ENCODE measurements around the gene STARD9. TPM values are rescaled to one million over a fixed set of nuclear protein-coding genes. Genes with fewer than 3 reads are reported as not detected.
A peak's percentile ranks its signal among the peaks of the same experiment; 100 is the strongest.

Gene STARD9
- total RNA-seq, 6 experiments from 2014 or later = 1.9 to 2.8 (median 2.3) TPM

DNA sequence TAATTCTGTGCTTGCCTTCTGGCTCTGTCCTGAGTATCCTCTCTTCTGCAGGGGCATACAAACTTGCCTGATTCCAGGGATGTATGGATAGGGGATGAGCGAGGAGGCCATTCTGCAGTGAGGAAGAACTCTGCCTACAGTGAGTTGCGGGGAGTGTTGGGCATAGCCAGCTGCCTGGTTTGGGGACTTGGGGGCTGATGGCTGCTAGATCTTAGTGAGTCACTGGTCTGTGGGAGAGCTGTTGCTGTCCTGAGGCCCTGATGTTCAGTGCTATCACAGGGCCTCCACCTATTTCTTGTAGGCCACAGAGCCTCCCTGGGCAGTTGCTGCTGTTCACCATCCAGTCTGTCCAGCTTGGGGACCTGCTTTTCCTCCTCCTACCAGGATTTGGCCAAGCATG lies 141.2 kb downstream of the STARD9 start:
- Mint-ChIP-seq H3K9me3 (no peaks in the 10 kb centered on the region), H3K27me3 (ENCODE audit: insufficient read depth) (peaks cover 4% of the 10 kb centered on the region; the same call in 1 of the 2 replicates), H3K4me1 (ENCODE audit: low read depth) (peaks cover 15% of the 10 kb centered on the region), H3K27ac (peak overlapping the region; percentile 44), H3K4me3 (no peak overlapping the region), H3K36me3 (ENCODE audit: low read depth) (0 out of 2 replicates have a peak, but pooled peaks cover 6% of the 10 kb centered on the region)
- no peak for DNase-seq
- TF ChIP-seq, protein P1, sequence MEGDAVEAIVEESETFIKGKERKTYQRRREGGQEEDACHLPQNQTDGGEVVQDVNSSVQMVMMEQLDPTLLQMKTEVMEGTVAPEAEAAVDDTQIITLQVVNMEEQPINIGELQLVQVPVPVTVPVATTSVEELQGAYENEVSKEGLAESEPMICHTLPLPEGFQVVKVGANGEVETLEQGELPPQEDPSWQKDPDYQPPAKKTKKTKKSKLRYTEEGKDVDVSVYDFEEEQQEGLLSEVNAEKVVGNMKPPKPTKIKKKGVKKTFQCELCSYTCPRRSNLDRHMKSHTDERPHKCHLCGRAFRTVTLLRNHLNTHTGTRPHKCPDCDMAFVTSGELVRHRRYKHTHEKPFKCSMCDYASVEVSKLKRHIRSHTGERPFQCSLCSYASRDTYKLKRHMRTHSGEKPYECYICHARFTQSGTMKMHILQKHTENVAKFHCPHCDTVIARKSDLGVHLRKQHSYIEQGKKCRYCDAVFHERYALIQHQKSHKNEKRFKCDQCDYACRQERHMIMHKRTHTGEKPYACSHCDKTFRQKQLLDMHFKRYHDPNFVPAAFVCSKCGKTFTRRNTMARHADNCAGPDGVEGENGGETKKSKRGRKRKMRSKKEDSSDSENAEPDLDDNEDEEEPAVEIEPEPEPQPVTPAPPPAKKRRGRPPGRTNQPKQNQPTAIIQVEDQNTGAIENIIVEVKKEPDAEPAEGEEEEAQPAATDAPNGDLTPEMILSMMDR (IDR thresholded peaks at IDR 0.05) = no peak

DNA sequence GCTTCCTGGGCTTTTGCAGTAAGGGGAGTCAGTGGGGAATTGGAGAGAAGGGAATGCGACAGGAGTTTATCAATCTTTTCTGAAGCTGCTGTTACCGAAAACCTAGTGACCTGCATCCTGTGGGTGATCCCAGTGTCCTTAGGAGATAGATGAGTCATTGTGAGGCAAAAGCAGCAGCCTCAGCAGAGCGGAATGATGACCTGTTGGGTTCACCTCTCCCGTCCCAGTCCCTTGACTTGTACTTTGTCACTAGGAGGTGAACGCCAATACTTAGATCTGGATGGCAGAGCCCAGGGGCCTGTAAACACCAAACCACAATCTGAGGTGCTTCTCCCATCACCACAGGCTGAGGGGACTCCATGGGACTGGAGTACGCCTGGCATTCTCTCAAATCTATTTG lies 143.6 kb downstream of the STARD9 start:
- H3K36me3 Mint-ChIP-seq (ENCODE audit: low read depth) = 0 out of 2 replicates have a peak, but pooled peaks cover 6% of the 10 kb centered on the region
- no peaks in the 10 kb centered on the region for H3K9me3 Mint-ChIP-seq
- DNase-seq = no peak
- TF ChIP-seq, protein P1 (IDR thresholded peaks at IDR 0.05) = no peak
- no peak overlapping the region; the same call in 1 of the 2 replicates for H3K4me3 Mint-ChIP-seq
- no peak overlapping the region; the same call in 1 of the 2 replicates for H3K27ac Mint-ChIP-seq
- H3K4me1 Mint-ChIP-seq (ENCODE audit: low read depth) = peaks cover 15% of the 10 kb centered on the region
- peaks cover 4% of the 10 kb centered on the region; the same call in 1 of the 2 replicates for H3K27me3 Mint-ChIP-seq (ENCODE audit: insufficient read depth)

DNA sequence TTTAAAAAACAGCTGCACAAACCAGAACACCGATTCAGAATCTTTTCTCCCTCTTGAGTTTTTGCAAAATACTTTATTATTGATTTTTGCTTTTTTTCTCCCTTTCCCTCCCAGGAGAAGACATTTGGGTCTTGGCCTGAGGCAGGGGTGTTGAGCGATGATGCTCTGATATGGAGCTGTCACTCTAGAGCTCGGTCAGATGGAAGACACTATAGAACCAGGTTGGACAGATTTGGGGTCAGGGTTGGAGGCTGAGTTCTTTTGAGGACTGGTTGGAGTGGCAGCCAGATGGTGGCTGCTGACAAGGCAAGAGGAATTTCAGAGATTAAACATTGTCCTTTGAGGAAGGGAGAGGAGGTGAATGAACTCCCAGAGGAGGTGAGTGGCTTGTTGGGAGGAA lies 144.7 kb downstream of the STARD9 start:
- no peak overlapping the region for H3K4me3 Mint-ChIP-seq
- peaks cover 15% of the 10 kb centered on the region for H3K4me1 Mint-ChIP-seq (ENCODE audit: low read depth)
- peaks cover 11% of the 10 kb centered on the region; the same call in 1 of the 2 replicates for H3K36me3 Mint-ChIP-seq (ENCODE audit: low read depth)
- H3K27ac Mint-ChIP-seq = no peak overlapping the region
- TF ChIP-seq, protein P1 (IDR thresholded peaks at IDR 0.05) = no peak
- no peak for DNase-seq
- peaks cover 4% of the 10 kb centered on the region; the same call in 1 of the 2 replicates for H3K27me3 Mint-ChIP-seq (ENCODE audit: insufficient read depth)
- H3K9me3 Mint-ChIP-seq = no peaks in the 10 kb centered on the region

DNA sequence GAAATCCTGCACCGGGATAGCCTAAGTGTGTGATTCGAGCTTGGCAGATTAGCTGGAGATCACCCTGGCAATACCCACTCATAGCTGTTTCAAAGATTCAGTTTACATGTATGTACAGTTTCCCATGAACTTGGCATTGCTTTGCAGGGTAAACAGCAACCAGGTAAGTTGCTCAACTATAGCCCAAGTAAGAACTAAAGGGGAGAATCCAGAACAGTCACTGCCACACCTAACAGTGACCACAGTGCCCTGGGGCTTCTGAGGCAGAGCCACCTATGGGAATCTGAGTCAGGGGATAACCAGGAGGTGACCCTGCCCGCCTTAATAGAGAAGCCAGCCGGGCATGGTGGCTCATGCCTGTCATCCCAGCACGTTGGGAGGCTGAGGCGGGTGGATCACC lies 145.6 kb downstream of the STARD9 start:
- Mint-ChIP-seq H3K4me1 (ENCODE audit: low read depth) (peaks cover 21% of the 10 kb centered on the region), H3K36me3 (ENCODE audit: low read depth) (peaks cover 18% of the 10 kb centered on the region; the same call in 1 of the 2 replicates), H3K27me3 (ENCODE audit: insufficient read depth) (peaks cover 4% of the 10 kb centered on the region; the same call in 1 of the 2 replicates), H3K9me3 (no peaks in the 10 kb centered on the region), H3K4me3 (no peak overlapping the region), H3K27ac (no peak overlapping the region)
- TF ChIP-seq, protein P1 (IDR thresholded peaks at IDR 0.05) = no peak
- no peak for DNase-seq

DNA sequence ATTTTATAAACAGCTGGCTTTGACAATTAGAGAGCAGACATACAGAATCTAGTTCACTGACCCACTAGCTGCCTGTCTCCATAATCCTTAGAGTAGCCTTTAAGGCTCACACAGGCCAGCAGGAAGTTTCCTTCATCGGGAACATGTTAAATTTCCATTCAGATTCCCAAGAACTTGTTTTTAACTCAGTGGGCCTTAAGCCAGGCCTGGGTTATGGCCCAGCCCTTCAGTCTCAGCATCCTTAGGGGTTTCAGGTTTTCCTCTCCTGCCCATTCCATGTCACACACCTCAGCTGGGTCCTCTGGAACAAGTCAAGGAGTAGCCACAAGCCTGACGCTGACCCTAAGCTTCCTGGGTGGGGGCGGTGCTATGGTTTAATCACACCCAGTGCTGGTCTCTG lies 146.5 kb downstream of the STARD9 start:
- Mint-ChIP-seq H3K36me3 (ENCODE audit: low read depth) (peaks cover 20% of the 10 kb centered on the region; the same call in 1 of the 2 replicates), H3K27ac (no peak overlapping the region), H3K4me3 (no peak overlapping the region), H3K9me3 (no peaks in the 10 kb centered on the region), H3K4me1 (ENCODE audit: low read depth) (peaks cover 13% of the 10 kb centered on the region), H3K27me3 (ENCODE audit: insufficient read depth) (peaks cover 4% of the 10 kb centered on the region; the same call in 1 of the 2 replicates)
- TF ChIP-seq, protein P1 (IDR thresholded peaks at IDR 0.05) = no peak
- DNase-seq = no peak
